ENCODE results near the gene BLTP3A. TPM values are rescaled to one million over a fixed set of nuclear protein-coding genes. Genes with fewer than 3 reads are reported as not detected.
A peak's percentile ranks its signal among the peaks of the same experiment; 100 is the strongest.

Gene BLTP3A
- total and polyA plus RNA-seq, 2 of the 13 experiments (the other 11 are each of a cell fraction or from before 2014, with no cell fraction given): 22.1 to 24.0 TPM

- TF ChIP-seq ZHX1 (CRISPR knock-in tag; IDR thresholded peaks at IDR 0.05; ENCODE audit: low read depth): peak; percentile 13; the same call in 1 of the 2 replicates
- TF ChIP-seq ZNF281 (CRISPR knock-in tag; IDR thresholded peaks at IDR 0.05; ENCODE audit: borderline replicate concordance): 0 out of 2 replicates have a peak, but pooled peaks have one; percentile 20
- no peak for TF ChIP-seq HOXA3 (CRISPR knock-in tag; IDR thresholded peaks at IDR 0.05)
- TF ChIP-seq ZNF17 (CRISPR knock-in tag; IDR thresholded peaks at IDR 0.05): 0 out of 2 replicates have a peak, but pooled peaks have one; percentile 65
- peak; percentile 34; the same call in 1 of the 2 replicates for TF ChIP-seq DPF2 (CRISPR knock-in tag; IDR thresholded peaks at IDR 0.05; ENCODE audit: borderline replicate concordance, low read depth)
- peak; percentile 48; the same call in 1 of the 2 replicates for TF ChIP-seq ZBTB4 (CRISPR knock-in tag; IDR thresholded peaks at IDR 0.05; ENCODE audit: borderline replicate concordance)
- 0 out of 2 replicates have a peak, but pooled peaks have one; percentile 36 for TF ChIP-seq HNF1B (CRISPR knock-in tag; IDR thresholded peaks at IDR 0.05)
- peak; percentile 39 for TF ChIP-seq SALL1 (CRISPR knock-in tag; IDR thresholded peaks at IDR 0.05)
- TF ChIP-seq ETV6 (CRISPR knock-in tag; conservative IDR thresholded peaks at IDR 0.05): peak; percentile 79; the same call in 1 of the 2 replicates
- TF ChIP-seq ZBTB37 (CRISPR knock-in tag; IDR thresholded peaks at IDR 0.05): no peak
- peak; percentile 19; the same call in 1 of the 2 replicates for TF ChIP-seq RXRA (CRISPR knock-in tag; IDR thresholded peaks at IDR 0.05)
- no peak for TF ChIP-seq PAWR (CRISPR knock-in tag; IDR thresholded peaks at IDR 0.05; ENCODE audit: borderline replicate concordance)
- 0 out of 2 replicates have a peak, but pooled peaks have one; percentile 67 for TF ChIP-seq ZBTB20 (CRISPR knock-in tag; IDR thresholded peaks at IDR 0.05; ENCODE audit: borderline replicate concordance, low read depth)
- 0 out of 2 replicates have a peak, but pooled peaks have one; percentile 70 for TF ChIP-seq ZSCAN9 (CRISPR knock-in tag; IDR thresholded peaks at IDR 0.05; ENCODE audit: borderline replicate concordance)
- TF ChIP-seq FOXA1 (IDR thresholded peaks at IDR 0.05): no peak
- peak; percentile 80 for TF ChIP-seq FOXA1 (CRISPR knock-in tag; IDR thresholded peaks at IDR 0.05)
Measured at GRCh38 chr6:34791164-34791700, 651 bp upstream of the BLTP3A start (continued).

Measured in HepG2 (cell line).